NB4 (cell line): Measurements from ENCODE around the gene MAPK14.

Experiments used
- MAX ChIP-seq: IDR thresholded peaks from 2 replicates; pipeline ENCODE4 v1.6.1; 2011; ENCODE audit warnings: low read depth, low read length
- MYC ChIP-seq: IDR thresholded peaks from 2 replicates; pipeline ENCODE4 v1.6.1; 2011; ENCODE audit warnings: low read depth, low read length
- POLR2A ChIP-seq: IDR thresholded peaks from 2 replicates; pipeline ENCODE4 v1.6.1; 2011; ENCODE audit warnings: mild to moderate bottlenecking; ENCODE audit not compliant: insufficient read length; ENCODE audit errors: extremely low read depth
- TF ChIP-seq, protein P1 (sequence below): IDR thresholded peaks from one replicate; pipeline ENCODE4 v1.5.1; 2012; ENCODE audit warnings: low read depth, low read length

DNA sequence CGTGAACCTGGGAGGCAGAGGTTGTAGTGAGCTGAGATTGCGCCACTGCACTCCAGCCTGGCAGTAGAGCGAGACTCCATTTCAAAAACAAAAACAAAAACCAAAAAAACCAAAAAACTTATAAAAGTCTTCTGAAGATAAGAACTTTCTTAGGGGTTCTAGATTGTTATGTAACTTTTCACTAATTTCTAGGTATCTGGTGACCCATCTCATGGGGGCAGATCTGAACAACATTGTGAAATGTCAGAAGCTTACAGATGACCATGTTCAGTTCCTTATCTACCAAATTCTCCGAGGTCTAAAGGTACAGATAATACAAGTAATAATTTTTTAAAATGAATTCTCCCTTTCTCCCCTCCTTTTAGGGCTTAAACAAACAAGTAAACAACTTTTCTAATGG, 45.1 kb downstream of the MAPK14 start:
- TF ChIP-seq POLR2A, result no peak
- TF ChIP-seq, protein P1, sequence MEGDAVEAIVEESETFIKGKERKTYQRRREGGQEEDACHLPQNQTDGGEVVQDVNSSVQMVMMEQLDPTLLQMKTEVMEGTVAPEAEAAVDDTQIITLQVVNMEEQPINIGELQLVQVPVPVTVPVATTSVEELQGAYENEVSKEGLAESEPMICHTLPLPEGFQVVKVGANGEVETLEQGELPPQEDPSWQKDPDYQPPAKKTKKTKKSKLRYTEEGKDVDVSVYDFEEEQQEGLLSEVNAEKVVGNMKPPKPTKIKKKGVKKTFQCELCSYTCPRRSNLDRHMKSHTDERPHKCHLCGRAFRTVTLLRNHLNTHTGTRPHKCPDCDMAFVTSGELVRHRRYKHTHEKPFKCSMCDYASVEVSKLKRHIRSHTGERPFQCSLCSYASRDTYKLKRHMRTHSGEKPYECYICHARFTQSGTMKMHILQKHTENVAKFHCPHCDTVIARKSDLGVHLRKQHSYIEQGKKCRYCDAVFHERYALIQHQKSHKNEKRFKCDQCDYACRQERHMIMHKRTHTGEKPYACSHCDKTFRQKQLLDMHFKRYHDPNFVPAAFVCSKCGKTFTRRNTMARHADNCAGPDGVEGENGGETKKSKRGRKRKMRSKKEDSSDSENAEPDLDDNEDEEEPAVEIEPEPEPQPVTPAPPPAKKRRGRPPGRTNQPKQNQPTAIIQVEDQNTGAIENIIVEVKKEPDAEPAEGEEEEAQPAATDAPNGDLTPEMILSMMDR, result no peak
- no peak for TF ChIP-seq MAX
- TF ChIP-seq MYC, result no peak
